SK-N-SH (cell line): ENCODE results near the gene ITGAV. TPM values are rescaled to one million over a fixed set of nuclear protein-coding genes. Genes with fewer than 3 reads are reported as not detected.

Experiments
- CTCF ChIA-PET: fragments of 300-600, 350-600 bp; formaldehyde crosslinking; extraction: SDS; loops from one replicate; lab custom pipeline; 2021; lab: Yijun Ruan, JAX
- POLR2A ChIA-PET: fragments of 350-600 bp; sonication (Branson Sonifier 250); formaldehyde crosslinking; extraction: SDS; loops from one replicate; lab custom pipeline; 2020; ENCODE audit warnings: antibody characterized with exemption, inconsistent platforms; lab: Yijun Ruan, JAX
- DNase-seq: peaks from one replicate; pipeline ENCODE4 v3.0.0; 2012
- H2AFZ ChIP-seq: fragments of 200-600 bp; sonication (generic); 2 replicates; pipeline ENCODE4 v1.8.1; 2016; ENCODE audit warnings: antibody characterized with exemption, mild to moderate bottlenecking, low read depth
- H3F3A ChIP-seq: fragments of 200-600 bp; sonication (generic); replicated peaks from 2 replicates; pipeline ENCODE3; 2016; ENCODE audit warnings: antibody characterized with exemption, mild to moderate bottlenecking; ENCODE audit not compliant: insufficient read depth
- H3K27ac ChIP-seq, 2 experiments: fragments of 200-500 bp in 1 of 2; fragments of 200-600 bp in 1 of 2; sonication (Bioruptor generic) in 1 of 2; sonication (generic), shearing (Covaris generic) in 1 of 2; 2 replicates each; pipeline versions ENCODE4 v1.5.1 to v1.6.1; 2014 to 2016; ENCODE audit warnings: low read depth in 2 of 2, inconsistent platforms in 1 of 2, low read length in 1 of 2, mild to moderate bottlenecking in 1 of 2, mixed read lengths in 1 of 2
- H3K27me3 ChIP-seq: fragments of 200-600 bp; sonication (generic), shearing (Covaris generic); 2 replicates; pipeline ENCODE4 v1.6.1; 2016; ENCODE audit warnings: mixed run types; ENCODE audit not compliant: insufficient read depth
- H3K36me3 ChIP-seq, 2 experiments: fragments of 200-500 bp in 1 of 2; fragments of 200-600 bp in 1 of 2; sonication (Bioruptor generic) in 1 of 2; sonication (generic) in 1 of 2; replicated peaks in 1 of 2; 2 replicates each; pipeline versions ENCODE3 to v1.5.1; 2014 to 2016; ENCODE audit warnings: low read length in 1 of 2, mild to moderate bottlenecking in 1 of 2; ENCODE audit not compliant: insufficient read depth in 2 of 2, control insufficient read depth in 1 of 2
- H3K4me1 ChIP-seq, 2 experiments: fragments of 200-500 bp in 1 of 2; fragments of 200-600 bp in 1 of 2; sonication (Bioruptor generic) in 1 of 2; sonication (generic), shearing (Covaris generic) in 1 of 2; 2 replicates each; pipeline versions ENCODE4 v1.5.1 to v1.6.1; 2014 to 2016; ENCODE audit warnings: low read depth in 1 of 2, low read length in 1 of 2, mixed run types in 1 of 2; ENCODE audit not compliant: insufficient read depth in 2 of 2, control insufficient read depth in 1 of 2
- H3K4me2 ChIP-seq: fragments of 200-600 bp; sonication (generic), shearing (Covaris generic); 2 replicates; pipeline ENCODE4 v1.6.1; 2017; ENCODE audit warnings: mixed run types
- H3K4me3 ChIP-seq, 2 experiments: fragments of 200-500 bp in 1 of 2; fragments of 200-600 bp in 1 of 2; sonication (Bioruptor generic) in 1 of 2; sonication (generic), shearing (Covaris generic) in 1 of 2; 2 replicates each; pipeline versions ENCODE4 v1.5.1 to v1.8.1; 2014 to 2016; ENCODE audit warnings: low read depth in 2 of 2, inconsistent platforms in 1 of 2, low read length in 1 of 2, mild to moderate bottlenecking in 1 of 2, mixed read lengths in 1 of 2, moderate library complexity in 1 of 2
- H3K79me2 ChIP-seq: fragments of 200-600 bp; sonication (generic); 2 replicates; pipeline ENCODE4 v1.8.1; 2017; ENCODE audit warnings: mild to moderate bottlenecking; ENCODE audit not compliant: insufficient read depth
- H3K9ac ChIP-seq: fragments of 200-600 bp; sonication (generic); 2 replicates; pipeline ENCODE4 v1.6.1; 2017; ENCODE audit warnings: mixed run types
- H3K9me2 ChIP-seq: fragments of 200-600 bp; sonication (generic); 2 replicates; pipeline ENCODE4 v1.6.1; 2017; ENCODE audit warnings: mixed run types
- H3K9me3 ChIP-seq: fragments of 200-600 bp; sonication (generic); 2 replicates; pipeline ENCODE4 v1.6.1; 2017; ENCODE audit warnings: mixed run types, mild to moderate bottlenecking, moderate library complexity
- H4K20me1 ChIP-seq: fragments of 200-600 bp; sonication (generic); 2 replicates; pipeline ENCODE4 v1.6.1; 2017; ENCODE audit warnings: mild to moderate bottlenecking, mixed run types; ENCODE audit not compliant: insufficient read depth
- CHD2 ChIP-seq: fragments of 150-350 bp; IDR thresholded peaks from 2 replicates; pipeline ENCODE4 v1.6.1; 2018; ENCODE audit warnings: low read length; ENCODE audit not compliant: partially characterized antibody
- ELF1 ChIP-seq: IDR thresholded peaks from 2 replicates; pipeline ENCODE4 v1.4.0; 2012
- EP300 ChIP-seq, 2 experiments: IDR thresholded peaks; 2 replicates each; pipeline versions ENCODE4 v1.4.0 to v1.6.1; 2012; ENCODE audit warnings: borderline replicate concordance in 1 of 2, low read depth in 1 of 2, low read length in 1 of 2
- EZH2phosphoT487 ChIP-seq: fragments of 200-600 bp; sonication (generic); IDR thresholded peaks from 2 replicates; pipeline ENCODE4 v1.6.1; 2017; ENCODE audit warnings: low read depth, mixed run types, mild to moderate bottlenecking, antibody characterized with exemption, moderate library complexity, borderline replicate concordance
- FOXJ3 ChIP-seq: sonication (generic); formaldehyde crosslinking; IDR thresholded peaks from 2 replicates; pipeline ENCODE4 v1.5.1; 2020; ENCODE audit warnings: mild to moderate bottlenecking, missing genetic modification reagents
- FOXM1 ChIP-seq: IDR thresholded peaks from 2 replicates; pipeline ENCODE4 v1.4.0; 2012; ENCODE audit warnings: low read depth, mild to moderate bottlenecking
- GABPA ChIP-seq: IDR thresholded peaks from 2 replicates; pipeline ENCODE4 v1.4.0; 2012; ENCODE audit warnings: low read depth, mild to moderate bottlenecking
- JUND ChIP-seq: IDR thresholded peaks from 2 replicates; pipeline ENCODE4 v1.4.0; 2012
- MXI1 ChIP-seq: IDR thresholded peaks from 2 replicates; pipeline ENCODE4 v1.6.1; 2012; ENCODE audit warnings: mild to moderate bottlenecking, low read depth, low read length, improper control_type of control experiment
- NFIC ChIP-seq: IDR thresholded peaks from 2 replicates; pipeline ENCODE4 v1.4.0; 2012; ENCODE audit warnings: borderline replicate concordance
- NRF1 ChIP-seq: IDR thresholded peaks from 2 replicates; pipeline ENCODE4 v1.6.1; 2012; ENCODE audit warnings: low read depth, mild to moderate bottlenecking, low read length
- RAD21 ChIP-seq: IDR thresholded peaks from 2 replicates; pipeline ENCODE4 v1.6.1; 2012; ENCODE audit warnings: mild to moderate bottlenecking, low read length
- RFX5 ChIP-seq: IDR thresholded peaks from 2 replicates; pipeline ENCODE4 v1.6.1; 2012; ENCODE audit warnings: mild to moderate bottlenecking, improper control_type of control experiment, low read length
- RXRA ChIP-seq: IDR thresholded peaks from 2 replicates; pipeline ENCODE4 v1.4.0; 2012; ENCODE audit warnings: low read depth, mild to moderate bottlenecking, borderline replicate concordance
- SIN3A ChIP-seq: IDR thresholded peaks from 2 replicates; pipeline ENCODE4 v1.6.1; 2012; ENCODE audit warnings: low read depth, mild to moderate bottlenecking, low read length, moderate library complexity, borderline replicate concordance
- SMC3 ChIP-seq: IDR thresholded peaks from 2 replicates; pipeline ENCODE4 v1.6.1; 2012; ENCODE audit warnings: low read depth, low read length, improper control_type of control experiment
- TAF1 ChIP-seq: IDR thresholded peaks from 2 replicates; pipeline ENCODE4 v1.6.1; 2012; ENCODE audit warnings: low read depth, mild to moderate bottlenecking, low read length, moderate library complexity, borderline replicate concordance
- TCF12 ChIP-seq: IDR thresholded peaks from 2 replicates; pipeline ENCODE4 v1.4.0; 2012
- YY1 ChIP-seq: IDR thresholded peaks from 2 replicates; pipeline ENCODE4 v1.4.0; 2012; ENCODE audit warnings: low read depth, mild to moderate bottlenecking
- WGBS: methylation state at CpG from one replicate; pipeline ENCODE4 v1.1.6; 2017; ENCODE audit warnings: low lambda C conversion rate; 5-methylcytosine and 5-hydroxymethylcytosine counted together
- polyA plus RNA-seq, 3 experiments: library from polyadenylated mRNA; depleted of rRNA; stranded (reverse); fragments of >200 nt; gene quantifications; 2 replicates each; pipeline ENCODE4 v1.2.3, GENCODE V29; 2012
- TF ChIP-seq, protein P1 (sequence below): IDR thresholded peaks from 2 replicates; pipeline ENCODE4 v1.4.0; 2012; ENCODE audit warnings: low read depth
- TF ChIP-seq, protein P2 (sequence below): IDR thresholded peaks from 2 replicates; pipeline ENCODE4; 2012
- TF ChIP-seq, protein P3 (sequence below): IDR thresholded peaks from 2 replicates; pipeline ENCODE4 v1.4.0; 2012; ENCODE audit warnings: low read depth, borderline replicate concordance
- TF ChIP-seq, protein P4 (sequence below): fragments of 150-350 bp; IDR thresholded peaks from 2 replicates; pipeline ENCODE4 v1.6.1; 2017; ENCODE audit warnings: antibody characterized with exemption, low read length, low read depth, borderline replicate concordance

ITGAV gene
- polyA plus RNA-seq, 1 of the 3 experiments (the other 2 are of a cell fraction): 24.3 TPM

DNA sequence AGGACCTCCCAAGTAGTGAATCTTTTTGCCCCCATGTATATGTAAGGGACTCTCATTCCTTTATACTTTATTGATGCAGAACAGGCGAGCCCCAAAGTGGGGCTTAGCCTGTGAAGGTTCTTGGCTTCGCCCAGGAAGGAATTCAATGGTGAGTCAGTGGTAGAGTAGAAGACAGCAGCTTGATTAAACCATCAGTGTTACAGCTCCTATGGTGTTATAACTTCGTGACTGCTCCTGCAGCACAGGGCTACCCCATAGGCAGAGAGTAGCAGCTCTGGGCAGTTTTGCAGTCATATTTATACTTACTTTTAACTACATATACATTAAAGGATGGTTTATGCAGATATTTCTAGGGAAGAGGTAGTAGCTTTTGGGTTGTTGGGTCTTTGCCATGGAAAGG is 115.0 kb downstream of the ITGAV start:
- DNase-seq: no peak
- no peak overlapping the region for H3K4me3 ChIP-seq
- H3K27ac ChIP-seq: no peak overlapping the region
- H3K4me1 ChIP-seq: no peaks in the 10 kb centered on the region; a peak in 1 of 4 replicates
- no peak overlapping the region for H3K9ac ChIP-seq
- no peaks in the 10 kb centered on the region for H3K9me2 ChIP-seq
- no peaks in the 10 kb centered on the region for H3K9me3 ChIP-seq
- no peak overlapping the region for H3K4me2 ChIP-seq
- TF ChIP-seq RFX5 (no peak), NRF1 (no peak), JUND (no peak), TAF1 (no peak), GABPA (no peak), EZH2phosphoT487 (no peak), FOXJ3 (CRISPR knock-in tag) (no peak), TCF12 (no peak)
- TF ChIP-seq, protein P1, sequence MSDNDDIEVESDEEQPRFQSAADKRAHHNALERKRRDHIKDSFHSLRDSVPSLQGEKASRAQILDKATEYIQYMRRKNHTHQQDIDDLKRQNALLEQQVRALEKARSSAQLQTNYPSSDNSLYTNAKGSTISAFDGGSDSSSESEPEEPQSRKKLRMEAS: no peak
- TF ChIP-seq, protein P2, sequence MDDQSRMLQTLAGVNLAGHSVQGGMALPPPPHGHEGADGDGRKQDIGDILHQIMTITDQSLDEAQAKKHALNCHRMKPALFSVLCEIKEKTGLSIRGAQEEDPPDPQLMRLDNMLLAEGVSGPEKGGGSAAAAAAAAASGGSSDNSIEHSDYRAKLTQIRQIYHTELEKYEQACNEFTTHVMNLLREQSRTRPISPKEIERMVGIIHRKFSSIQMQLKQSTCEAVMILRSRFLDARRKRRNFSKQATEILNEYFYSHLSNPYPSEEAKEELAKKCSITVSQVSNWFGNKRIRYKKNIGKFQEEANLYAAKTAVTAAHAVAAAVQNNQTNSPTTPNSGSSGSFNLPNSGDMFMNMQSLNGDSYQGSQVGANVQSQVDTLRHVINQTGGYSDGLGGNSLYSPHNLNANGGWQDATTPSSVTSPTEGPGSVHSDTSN: no peak
- TF ChIP-seq, protein P3, sequence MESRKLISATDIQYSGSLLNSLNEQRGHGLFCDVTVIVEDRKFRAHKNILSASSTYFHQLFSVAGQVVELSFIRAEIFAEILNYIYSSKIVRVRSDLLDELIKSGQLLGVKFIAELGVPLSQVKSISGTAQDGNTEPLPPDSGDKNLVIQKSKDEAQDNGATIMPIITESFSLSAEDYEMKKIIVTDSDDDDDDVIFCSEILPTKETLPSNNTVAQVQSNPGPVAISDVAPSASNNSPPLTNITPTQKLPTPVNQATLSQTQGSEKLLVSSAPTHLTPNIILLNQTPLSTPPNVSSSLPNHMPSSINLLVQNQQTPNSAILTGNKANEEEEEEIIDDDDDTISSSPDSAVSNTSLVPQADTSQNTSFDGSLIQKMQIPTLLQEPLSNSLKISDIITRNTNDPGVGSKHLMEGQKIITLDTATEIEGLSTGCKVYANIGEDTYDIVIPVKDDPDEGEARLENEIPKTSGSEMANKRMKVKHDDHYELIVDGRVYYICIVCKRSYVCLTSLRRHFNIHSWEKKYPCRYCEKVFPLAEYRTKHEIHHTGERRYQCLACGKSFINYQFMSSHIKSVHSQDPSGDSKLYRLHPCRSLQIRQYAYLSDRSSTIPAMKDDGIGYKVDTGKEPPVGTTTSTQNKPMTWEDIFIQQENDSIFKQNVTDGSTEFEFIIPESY: no peak
- no peaks in the 10 kb centered on the region for H3K79me2 ChIP-seq
- no peaks in the 10 kb centered on the region for H3K27me3 ChIP-seq
- ChIA-PET POLR2A (no interaction called here), CTCF (interaction anchor here (1.1 kb wide), 1 partner anchor 71 kb away, joined by 5 read pairs; no protein-coding TSS in a partner anchor)
- WGBS: 79% methylated on average over 3 of the region's 3 CpGs
- H3K36me3 ChIP-seq: no peaks in the 10 kb centered on the region
- no peaks in the 10 kb centered on the region for H4K20me1 ChIP-seq
- no peak overlapping the region for H2AFZ ChIP-seq
- H3F3A ChIP-seq: no peaks in the 10 kb centered on the region

DNA sequence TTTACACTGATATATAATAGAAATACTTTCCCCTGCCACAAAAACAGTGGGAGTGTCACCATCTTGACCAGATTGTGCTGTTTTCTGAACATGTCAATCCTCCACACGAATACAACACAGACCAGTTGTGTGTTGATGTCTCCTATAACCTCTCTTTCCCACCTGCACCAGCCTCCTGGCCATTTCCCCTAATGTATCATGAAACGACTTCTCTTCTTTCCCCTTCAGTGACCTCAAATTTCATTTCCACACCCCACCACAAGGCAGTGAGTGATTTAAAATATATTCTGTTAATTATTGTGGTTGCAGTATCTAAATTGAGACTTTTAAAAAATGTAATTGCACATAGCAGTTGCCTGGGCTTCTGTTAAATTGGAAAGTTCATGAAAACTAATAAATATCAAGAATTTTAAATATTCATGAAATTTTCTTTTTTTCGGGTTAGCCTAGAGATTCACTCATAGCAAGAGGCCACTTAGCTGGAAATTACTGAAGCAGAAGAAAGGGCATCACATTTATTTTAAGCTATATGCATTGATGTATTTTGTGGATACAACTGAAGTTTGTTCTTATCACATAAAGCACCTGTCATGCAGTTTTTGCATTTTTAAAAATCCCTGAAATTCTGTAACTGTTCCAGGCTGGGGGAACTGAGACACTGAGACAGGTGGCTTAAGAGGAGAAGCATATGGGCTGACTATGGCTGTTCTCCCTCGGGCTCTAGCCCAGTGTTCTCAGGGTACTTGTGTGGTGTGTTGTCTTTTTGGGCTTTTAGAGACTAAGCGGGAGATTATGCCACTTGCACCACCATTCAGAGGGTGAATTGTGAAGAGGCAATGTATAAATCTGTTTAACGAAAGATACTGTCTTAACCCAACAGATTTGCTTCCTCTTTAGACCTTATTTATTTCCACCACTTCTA is 119.9 kb downstream of the ITGAV start:
- POLR2A ChIA-PET: no interaction called here
- Histone ChIP-seq H3K4me3 (no peak overlapping the region), H3K4me1 (peaks cover 0 to 6% of the 10 kb centered on the region in 2 experiments; a peak in 1 of 4 replicates), H2AFZ (no peak overlapping the region), H3K9ac (no peak overlapping the region), H3K27me3 (no peaks in the 10 kb centered on the region), H3K4me2 (no peak overlapping the region), H3K9me2 (no peaks in the 10 kb centered on the region), H3K79me2 (no peaks in the 10 kb centered on the region), H3K36me3 (no peaks in the 10 kb centered on the region), H4K20me1 (no peaks in the 10 kb centered on the region), H3K9me3 (no peaks in the 10 kb centered on the region), H3K27ac (no peak overlapping the region), H3F3A (no peaks in the 10 kb centered on the region)
- WGBS: 75% methylated on average over 6 of the region's 6 CpGs
- CTCF ChIA-PET: no interaction called here
- DNase-seq: no peak
- TF ChIP-seq TCF12 (no peak), CHD2 (no peak), ELF1 (no peak), EP300 (IDR thresholded peaks at IDR 0.05; ENCODE audit: borderline replicate concordance in 1 of 2, low read depth in 1 of 2, low read length in 1 of 2) (no peak), NFIC (no peak), EZH2phosphoT487 (no peak), RXRA (no peak), GABPA (no peak), FOXM1 (no peak), MXI1 (no peak), FOXJ3 (CRISPR knock-in tag) (no peak), SMC3 (no peak), RAD21 (no peak), SIN3A (no peak), YY1 (no peak), TAF1 (no peak)
- TF ChIP-seq, protein P1: no peak
- TF ChIP-seq, protein P4, sequence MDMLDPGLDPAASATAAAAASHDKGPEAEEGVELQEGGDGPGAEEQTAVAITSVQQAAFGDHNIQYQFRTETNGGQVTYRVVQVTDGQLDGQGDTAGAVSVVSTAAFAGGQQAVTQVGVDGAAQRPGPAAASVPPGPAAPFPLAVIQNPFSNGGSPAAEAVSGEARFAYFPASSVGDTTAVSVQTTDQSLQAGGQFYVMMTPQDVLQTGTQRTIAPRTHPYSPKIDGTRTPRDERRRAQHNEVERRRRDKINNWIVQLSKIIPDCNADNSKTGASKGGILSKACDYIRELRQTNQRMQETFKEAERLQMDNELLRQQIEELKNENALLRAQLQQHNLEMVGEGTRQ: no peak
